HG03521 (cell line): ENCODE data around the gene HOXC4.

Source experiments
- ATAC-seq: cut with Tn5 transposase; IDR thresholded peaks from one replicate; pipeline ENCODE4 v1.9.1; 2021; ENCODE audit warnings: mild to moderate bottlenecking, moderate library complexity; ENCODE audit not compliant: unreplicated experiment

The HOXC4 gene

DNA sequence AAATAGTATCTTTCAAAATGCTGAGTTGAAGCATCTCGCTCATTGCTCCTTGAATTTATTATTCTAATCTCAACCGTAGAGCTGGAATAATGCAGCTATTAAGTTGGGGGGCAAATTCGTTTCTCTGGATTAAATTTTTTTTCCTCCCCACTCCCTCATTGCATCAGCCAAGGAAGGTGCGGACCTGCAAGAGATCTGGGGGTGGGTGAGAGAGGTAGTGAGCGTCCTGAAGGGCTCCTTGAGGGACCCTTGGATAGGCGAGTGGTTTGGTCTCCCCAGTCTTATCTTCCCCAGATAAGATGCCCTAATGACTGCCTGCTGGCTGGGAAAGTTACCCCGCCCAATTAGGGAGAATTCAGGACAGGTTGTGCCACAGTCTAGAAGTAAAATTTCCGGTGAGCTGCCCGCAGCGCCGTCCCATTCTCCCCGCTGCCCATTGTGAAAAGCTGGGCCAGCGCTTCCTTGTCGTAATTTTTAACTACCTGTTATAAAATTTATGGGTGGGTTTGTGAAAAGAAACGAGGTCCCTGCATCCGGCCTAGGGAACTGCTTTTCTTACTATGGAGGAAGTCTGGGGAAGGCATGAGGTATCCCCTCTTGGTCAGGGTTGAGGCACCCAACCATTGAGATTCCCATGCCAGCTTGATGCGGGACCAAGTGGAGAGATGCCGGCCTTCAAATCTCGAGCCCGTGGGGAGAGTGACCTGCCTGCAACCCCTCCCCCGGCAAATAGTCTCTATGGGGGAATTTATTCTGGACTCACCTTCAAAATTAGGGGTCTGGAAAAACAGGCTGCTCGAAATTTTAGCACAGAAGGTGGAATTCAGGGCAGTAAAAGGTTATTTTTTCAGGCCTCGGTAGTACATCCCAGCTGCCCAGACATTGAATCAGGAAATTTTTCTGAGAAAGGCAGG, 38.4 kb upstream of the HOXC4 start:
- ATAC-seq, result no peak

DNA sequence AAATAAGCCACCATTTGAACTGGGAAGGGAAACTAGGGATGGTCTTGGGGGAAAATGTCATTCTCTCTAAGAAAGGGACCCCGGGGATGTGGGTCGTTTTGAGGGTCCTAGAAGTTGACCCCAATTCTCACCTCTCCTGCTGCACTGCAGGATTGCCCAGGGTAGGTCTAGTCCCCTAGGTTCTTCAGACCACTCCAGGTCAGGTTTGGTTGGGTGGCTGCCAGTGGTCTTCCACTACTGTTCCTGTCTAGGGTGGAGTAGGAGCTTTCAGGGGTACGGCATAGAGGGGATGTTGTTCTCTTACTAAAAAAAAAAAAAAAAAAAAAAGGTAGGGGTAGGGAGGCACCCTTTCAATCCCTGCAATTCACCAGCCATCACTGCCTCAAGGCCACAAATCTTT, 37.6 kb upstream of the HOXC4 start:
- ATAC-seq, result no peak

DNA sequence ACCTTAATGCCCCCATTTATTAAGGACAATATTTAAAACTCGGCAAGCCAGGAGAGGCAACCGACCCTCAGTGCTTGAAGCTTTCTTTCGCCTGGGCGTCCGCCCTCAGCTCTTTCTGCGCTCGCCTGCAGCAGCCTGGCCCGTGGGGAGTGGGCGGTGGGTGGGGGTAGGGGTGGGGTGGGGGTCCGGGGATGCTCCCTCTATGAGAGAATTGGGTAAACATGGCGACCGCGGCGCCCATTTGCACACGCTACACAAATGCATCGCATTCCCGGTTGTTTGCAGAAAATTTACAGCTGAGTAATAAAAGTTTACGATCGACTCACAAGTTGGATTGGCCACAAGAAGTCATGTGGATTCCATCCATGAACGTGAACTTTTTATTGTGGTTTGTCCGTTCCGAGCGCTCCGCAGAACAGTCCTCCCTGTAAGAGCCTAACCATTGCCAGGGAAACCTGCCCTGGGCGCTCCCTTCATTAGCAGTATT, 37.1 kb upstream of the HOXC4 start:
- no peak for ATAC-seq

DNA sequence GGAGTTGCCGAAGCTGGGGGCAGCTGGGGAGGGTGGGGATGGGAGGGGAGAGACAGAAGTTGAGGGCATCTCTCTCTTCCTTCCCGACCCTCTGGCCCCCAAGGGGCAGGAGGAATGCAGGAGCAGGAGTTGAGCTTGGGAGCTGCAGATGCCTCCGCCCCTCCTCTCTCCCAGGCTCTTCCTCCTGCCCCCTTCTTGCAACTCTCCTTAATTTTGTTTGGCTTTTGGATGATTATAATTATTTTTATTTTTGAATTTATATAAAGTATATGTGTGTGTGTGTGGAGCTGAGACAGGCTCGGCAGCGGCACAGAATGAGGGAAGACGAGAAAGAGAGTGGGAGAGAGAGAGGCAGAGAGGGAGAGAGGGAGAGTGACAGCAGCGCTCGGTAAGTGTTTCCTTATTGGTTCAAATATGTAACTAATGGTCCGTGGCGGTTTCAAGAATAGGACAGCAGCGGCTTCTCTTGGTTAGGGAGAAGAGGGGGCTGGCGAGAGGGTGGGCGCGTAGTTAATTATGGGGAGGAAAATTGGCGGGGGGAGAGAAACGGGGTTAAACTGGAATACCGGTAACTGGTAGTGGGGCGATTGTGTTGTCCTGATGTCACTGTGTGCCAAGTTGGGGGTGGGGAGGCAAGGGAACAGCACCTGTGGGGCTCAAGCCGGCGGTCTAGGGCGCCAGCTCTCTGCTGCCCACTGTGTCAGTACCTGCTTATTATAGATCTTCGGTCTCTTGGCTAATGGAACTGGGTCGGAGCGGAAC, 36.4 kb upstream of the HOXC4 start:
- ATAC-seq, result peak; percentile 17

DNA sequence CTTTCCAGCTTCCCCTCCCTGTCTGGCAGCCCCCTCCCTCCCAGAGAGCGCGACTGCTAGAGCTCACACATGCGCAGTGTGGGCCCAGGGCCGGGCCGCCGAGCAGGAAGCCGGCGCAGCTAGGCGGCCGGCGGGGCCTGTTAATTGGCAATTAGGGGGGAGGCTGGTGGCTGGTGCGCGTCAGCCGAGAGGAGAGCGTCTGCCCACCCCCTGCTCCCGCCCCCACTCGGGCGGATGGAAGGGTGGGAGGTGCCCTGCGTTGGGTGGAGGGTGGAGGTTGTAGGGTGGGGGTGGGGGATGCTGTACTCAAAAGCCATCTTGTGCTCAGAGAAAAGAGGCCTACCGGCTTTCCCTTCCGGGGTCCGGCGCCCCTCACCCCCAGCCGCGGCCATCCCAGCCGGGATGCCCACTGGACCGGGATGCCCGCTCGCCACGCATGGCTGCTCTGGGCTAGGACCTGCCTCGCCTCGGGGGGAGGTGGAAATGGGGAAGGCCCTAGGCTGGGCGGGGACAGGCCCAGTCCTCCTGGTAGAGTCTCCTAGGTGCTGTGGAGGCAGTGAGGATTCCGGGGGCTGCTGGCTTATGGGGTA, 35.7 kb upstream of the HOXC4 start:
- ATAC-seq, result peak; percentile 75

DNA sequence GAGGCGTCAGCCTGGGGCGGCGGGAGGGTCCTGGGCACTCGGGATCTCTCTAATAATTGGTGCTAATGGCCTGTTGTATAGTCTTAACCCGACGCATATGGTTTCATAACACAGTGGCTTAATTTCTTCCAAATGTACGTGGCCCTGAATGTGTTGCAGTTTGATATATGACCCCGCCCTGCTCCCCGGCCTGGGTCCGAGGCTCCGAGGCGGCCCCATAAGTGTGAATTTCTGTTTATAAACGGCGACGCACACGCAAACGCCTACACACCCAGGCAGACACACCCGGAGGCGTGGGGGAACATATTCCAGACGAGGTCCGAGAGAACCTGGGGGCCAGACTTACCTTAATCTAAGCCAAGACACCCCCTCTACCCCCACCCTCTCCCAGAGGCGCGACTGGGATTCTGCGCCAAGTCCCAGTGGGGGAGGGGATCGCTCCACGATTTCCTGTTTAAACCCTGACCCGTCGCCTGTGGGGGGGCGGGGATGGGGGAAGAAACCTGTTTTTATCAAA, 35.1 kb upstream of the HOXC4 start:
- ATAC-seq, result no peak

DNA sequence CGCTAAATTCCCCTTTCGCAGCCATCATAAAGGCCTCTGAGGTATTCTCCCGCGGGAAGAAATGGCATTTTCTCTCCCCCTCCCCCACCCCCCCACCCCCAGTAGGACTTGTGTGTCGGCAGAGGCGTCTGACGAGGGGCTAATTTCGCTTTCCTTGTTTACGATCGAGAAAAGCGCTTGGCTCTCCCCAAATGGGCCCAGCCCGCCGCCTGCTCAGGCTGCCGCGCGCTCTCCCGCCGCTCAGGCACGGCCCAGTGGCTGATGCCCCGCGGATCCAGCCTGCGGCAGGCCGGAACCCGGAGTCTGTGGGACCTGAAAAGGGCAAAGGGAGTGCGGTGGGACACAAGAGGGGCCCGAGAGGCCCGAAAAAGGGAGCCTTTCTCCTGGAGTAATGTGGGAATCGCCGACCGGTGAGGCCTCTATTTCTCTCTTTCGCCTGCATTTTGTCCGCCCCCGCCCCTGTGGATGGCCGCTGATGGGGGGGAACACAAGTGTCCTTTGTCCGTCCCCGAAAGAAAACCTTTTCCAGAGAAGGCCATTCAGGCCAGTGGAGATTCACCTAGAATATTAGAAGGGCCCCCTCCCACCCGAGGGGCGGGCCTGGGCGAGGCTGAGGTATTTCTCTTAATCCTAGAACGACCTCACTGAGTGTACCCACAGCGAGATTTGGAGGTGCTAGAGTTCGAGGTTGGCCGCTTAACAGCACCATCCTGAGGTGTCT, 34.4 kb upstream of the HOXC4 start:
- ATAC-seq, result no peak

DNA sequence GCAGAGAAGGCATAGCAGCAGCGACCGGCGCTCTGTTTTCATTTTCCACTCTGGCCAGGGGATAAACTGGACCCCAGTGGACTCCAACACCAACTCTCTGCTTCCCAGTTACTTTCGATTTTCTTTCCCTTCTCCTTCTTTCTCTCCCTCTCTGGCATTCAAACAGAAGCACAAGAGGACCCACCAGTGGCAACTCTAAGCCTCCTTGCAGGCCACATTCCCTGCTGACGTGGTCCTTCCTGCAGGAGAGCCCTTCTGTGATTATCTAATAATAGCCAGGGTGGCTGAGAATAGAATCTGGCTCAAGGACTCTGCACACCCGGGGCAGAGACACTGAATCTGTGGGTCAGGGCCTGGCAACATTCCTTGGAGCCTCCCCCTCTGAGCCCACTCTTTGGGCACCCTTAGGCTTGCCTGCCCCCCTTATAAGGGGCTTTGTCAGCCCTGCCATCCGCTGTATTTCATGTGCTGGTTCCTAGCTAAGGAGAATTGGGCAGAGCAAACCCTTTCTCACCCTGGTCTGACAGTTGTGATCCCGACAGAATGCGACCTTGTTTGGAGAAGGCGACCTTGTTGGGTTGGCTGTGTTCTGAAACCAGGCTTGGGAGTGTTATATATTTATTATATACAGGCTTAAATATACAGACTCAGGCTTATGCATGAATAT, 33.6 kb upstream of the HOXC4 start:
- no peak for ATAC-seq

DNA sequence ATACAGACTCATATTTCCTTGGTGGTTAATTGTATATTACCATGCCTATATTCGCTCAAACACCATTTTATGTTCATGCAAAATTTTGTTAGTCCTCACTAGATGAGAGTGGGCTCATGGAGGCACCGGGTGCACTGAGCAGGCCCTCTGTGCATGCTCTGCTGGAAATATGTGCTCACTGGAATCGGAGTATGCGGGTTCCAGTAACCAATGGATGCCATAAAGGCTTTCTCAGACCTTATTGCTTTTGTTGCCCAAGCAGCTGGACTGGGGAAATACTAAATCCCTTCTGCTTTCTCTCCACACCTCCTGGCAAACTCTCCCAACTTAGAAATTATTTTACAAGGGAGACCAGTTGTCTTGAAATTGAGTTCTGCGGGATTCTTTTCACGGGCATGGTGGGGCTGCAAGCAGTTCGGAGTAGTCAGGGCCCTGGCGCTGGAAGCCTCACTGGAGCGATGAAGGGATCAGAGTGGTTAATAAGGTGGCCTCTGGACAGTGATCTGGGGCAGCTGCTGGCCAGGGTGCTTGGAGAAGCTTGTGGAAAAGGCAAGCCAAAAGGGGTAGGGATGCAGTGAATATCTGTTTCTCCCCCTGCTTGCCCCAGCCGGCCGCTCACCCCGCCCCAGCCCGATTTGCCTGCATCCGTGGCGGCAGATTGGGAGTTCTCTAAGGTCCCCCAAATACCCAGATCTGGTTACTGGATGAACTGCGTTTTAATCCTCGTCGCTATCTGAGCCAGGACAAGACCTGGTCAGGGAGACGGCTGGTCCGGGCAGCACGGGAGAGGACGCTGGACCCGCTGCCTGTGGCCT, 32.8 kb upstream of the HOXC4 start:
- no peak for ATAC-seq

DNA sequence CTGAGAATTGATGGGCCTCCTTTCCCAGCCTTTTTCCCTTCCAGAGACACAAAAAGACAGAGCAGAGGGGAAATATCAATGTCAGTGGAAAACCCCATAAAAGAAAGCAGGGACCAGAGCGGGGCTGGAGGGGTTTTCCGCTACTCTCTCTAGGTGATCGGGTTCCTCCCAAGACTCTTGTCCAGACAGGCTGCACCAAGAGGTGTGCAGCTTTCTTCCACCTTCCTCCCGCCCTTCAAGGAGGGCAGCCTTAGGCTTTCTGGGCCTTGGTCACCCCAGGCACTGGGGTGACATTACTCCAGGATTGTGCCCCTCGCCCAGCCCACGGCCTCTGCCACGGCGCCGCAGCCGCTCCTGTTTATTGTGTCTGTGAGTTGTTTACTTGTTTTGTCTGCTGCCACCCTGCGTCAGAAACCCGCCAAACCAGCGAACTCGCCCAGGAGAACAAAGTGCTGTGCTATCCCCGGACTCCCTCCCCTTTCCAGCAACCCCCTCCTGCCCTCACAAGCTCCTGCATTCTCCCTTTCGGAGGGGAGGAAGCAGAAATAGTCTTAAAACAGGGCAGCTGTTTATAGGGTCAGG, 32.1 kb upstream of the HOXC4 start:
- ATAC-seq, result no peak

DNA sequence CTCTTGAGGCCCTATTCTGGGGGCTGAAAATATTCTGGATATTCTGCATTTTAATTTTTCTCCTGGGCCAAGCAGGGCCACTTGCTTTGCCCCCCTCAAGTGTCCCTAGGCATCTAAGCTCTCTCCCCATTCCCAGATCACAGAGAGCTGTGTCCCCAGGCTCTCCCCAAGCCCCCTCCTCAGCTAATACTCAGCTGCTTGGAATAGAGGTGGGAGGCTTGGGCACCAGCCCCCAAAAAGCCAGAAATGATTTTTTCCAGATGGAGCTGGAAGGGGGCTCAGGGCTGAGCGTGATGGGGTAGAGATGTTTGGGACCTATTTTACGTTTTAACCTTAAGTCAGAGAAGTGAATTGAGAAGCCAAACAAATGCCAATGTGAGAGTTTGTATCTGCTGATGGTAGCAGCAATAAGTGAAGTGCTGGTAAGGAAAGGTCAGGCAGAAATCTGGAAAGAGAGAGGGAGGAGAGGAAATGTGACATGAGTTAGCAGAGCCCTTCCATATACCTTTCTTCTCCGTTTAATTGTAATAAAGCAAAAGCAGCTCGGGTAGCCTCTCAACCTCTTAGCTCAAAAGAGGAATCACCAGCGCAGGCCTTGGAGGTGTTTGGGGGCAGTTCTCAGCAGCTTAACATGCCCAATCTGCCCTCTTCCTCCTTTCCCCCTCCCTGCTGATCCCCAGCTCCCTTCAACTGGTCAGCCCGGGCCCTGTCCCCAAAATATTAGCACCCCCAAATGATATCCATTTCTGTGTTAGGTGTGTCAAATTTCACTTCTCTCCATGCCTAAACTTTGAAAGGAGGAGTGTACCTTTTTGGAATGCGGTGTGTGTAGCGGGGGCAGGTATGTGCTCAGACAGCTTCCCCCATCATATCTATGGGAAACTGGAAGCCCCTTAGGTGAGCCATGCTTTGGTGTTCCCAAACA, 30.4 kb upstream of the HOXC4 start:
- no peak for ATAC-seq

DNA sequence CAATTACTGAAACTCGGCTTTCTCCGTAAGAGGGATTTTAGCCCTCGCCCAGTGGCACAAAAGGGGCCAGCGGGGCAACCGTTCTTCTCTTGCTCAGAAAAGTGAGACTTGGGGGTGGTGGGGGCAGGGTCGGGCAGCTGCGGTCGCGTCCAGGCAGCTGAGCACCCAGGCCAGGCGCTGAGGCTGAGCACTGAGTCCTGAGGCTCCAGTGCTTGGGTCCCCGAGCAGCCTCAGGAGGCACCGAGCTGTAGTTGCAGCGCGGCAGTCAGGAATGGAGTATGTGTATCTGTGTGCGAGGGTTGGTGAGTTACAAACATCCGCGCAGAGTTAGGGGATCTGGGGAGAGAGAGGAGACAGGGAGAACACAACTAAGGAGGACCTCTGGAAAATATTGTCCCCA, 29.5 kb upstream of the HOXC4 start:
- ATAC-seq, result no peak

DNA sequence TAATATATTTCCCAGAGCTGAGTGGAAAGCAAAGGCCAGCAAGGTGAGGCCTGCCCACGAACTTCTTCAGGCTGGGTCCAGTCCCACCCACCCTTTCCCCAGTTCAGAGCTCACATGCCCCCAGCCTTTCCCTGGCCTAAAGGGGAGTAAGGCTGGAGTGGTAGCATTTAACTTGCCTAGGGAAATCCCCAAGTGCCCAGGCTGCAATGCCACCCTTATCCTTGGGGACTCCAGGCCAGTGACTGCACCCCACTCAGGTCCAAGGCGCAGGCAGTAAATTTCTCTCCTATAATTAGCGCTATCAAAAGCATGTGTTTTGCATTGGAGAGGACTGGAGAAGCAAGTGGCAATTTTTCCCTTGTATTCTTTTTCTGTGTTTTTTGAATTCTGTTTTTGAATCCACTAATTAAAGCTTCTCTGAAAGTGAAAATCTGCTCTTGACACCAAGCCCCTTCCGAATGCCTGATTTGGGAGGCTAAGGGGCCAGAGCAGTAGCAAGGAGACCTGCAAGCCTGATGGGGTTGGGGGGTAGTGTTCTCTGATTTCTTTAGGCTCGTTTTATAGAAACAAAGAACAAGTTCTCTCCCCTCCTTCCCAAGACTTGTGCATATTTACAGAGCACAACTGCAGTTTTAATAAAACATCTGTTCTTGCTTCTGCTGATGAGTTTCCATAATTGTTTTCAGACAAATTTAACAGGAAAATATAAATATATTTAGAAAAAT, 28.9 kb upstream of the HOXC4 start:
- no peak for ATAC-seq

DNA sequence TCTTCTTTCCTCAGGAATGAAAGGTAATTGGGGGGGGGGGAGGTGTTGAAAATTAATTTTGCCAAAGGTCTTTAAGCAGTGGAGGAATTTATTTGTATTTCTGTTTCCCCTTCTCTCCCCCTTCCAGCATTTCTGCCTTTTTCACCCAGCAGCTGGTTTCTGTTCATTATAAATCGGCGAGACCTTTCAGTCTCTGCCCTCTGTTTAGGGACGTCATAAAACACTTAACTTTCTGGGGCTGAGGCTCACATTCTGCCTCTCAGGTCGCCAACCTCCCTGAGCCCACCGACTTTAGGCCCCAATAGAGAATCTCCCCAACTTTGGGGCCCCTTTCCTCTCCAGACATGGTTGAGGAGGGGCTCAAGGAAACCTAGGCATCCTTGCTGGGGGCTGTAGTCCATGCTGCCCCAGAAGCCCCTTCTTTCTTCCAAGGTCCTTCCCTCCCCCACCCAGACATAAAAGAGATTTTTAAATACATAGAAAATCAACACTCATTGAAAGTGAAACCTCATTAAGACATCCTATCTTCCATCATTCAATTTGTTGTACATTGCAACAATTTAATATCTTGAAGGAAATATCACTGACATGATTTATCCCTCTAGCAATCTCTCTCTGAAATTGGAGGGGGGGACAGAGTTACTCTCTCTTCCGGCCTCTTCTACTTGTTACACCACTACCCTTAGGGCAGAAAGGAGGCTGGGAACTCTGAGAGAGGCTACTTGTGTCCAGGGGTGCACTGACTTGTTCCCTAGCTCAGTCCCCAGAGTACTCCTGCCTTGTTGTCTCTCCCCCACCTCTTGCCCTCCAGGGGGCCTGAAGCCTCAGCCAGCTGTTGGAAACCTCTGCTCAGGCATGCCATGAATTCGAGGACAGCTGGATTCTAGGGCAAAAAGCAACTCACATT, 27.9 kb upstream of the HOXC4 start:
- ATAC-seq, result no peak

DNA sequence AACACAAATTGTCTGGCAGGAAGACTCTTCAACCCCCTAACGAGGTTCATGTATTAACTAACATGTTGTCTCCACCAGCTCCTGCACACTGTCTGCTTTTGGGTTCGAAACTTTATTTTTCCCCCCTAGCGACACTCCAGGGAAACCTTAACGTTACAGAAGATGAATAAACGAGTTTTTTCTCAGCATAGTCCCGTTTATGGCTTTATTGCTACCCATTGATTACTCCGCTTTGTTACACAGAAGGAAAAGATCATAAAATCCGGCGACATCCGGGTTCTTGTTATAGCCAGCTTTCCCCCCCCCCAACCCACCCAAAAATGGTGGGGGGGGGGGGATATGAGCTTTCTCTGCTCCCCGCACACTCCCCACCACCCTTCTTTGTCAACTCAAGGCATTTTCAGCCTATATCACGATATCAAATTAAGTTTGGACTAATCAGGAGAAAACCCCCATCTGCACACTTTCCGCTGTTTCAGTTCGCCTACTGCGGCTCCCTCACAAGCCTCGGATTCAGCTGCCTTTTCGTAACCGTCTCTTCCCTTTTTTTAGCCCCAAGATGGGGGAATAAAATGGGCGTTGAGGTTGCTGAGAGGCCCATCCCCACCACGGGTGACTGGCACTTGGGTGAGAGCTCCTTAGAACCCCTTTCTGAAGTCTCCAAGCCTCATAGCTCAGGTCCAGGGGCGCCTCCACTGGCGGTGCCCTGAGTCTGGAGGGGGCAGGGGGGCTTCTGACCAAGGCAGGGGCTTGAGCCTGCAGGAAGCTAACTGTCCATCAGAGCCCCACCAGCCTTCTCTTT, 26.8 kb upstream of the HOXC4 start:
- no peak for ATAC-seq

DNA sequence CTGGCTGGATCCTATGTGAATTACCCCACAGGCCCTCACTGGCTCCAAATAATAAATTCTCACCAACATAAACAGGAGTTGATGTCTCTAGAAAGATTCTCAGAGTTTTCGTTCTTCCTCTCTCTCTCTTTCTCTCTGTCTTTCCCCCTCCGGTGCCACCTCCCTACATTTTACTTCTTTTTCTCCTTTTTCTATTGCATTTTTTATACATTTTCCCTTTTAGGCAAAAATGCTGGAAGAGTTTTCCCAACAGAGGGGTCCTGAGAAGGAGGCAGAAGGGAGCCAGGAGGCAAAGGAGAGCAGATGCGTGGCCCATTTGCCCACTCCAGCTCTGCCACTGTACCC, 26.2 kb upstream of the HOXC4 start:
- no peak for ATAC-seq
